ENCODE data around the gene NSD1. TPM values are rescaled to one million over a fixed set of nuclear protein-coding genes. Genes with fewer than 3 reads are reported as not detected.
"Not testable (repeated sequence)": the region's sequence is repeated elsewhere in the genome, so short reads cannot be mapped to it uniquely, and the experiment has no call there.

NSD1 gene
- total RNA-seq, 1 donor from 2014 or later, result 37.5 TPM

GRCh38 chr5:177171961-177172360 lies 38.4 kb downstream of the NSD1 start:
- no peak for DNase-seq (ENCODE audit: low read depth)
- H3K36me3 ChIP-seq (ENCODE audit: control insufficient read depth, insufficient read depth, low read length), result no peaks in the 10 kb centered on the region
- H3K27me3 ChIP-seq (ENCODE audit: control insufficient read depth, insufficient read depth, low read length), result no peaks in the 10 kb centered on the region
- TF ChIP-seq CTCF (IDR thresholded peaks at IDR 0.05; ENCODE audit: insufficient read depth, low read length, poor library complexity, severe bottlenecking), result no peak
- H3K4me3 ChIP-seq (ENCODE audit: low read depth, low read length), result no peak overlapping the region

GRCh38 chr5:177175336-177175735 lies 41.8 kb downstream of the NSD1 start:
- Histone ChIP-seq H3K4me3 (ENCODE audit: low read depth, low read length) (no peak overlapping the region), H3K36me3 (ENCODE audit: control insufficient read depth, insufficient read depth, low read length) (no peaks in the 10 kb centered on the region), H3K27me3 (ENCODE audit: control insufficient read depth, insufficient read depth, low read length) (no peaks in the 10 kb centered on the region)
- TF ChIP-seq CTCF (IDR thresholded peaks at IDR 0.05; ENCODE audit: insufficient read depth, low read length, poor library complexity, severe bottlenecking), result no peak
- DNase-seq (ENCODE audit: low read depth), result no peak

GRCh38 chr5:177176175-177176711 lies 42.7 kb downstream of the NSD1 start:
- Histone ChIP-seq H3K27me3 (ENCODE audit: control insufficient read depth, insufficient read depth, low read length) (no peaks in the 10 kb centered on the region), H3K4me3 (ENCODE audit: low read depth, low read length) (no peak overlapping the region), H3K36me3 (ENCODE audit: control insufficient read depth, insufficient read depth, low read length) (no peaks in the 10 kb centered on the region)
- no peak for TF ChIP-seq CTCF (IDR thresholded peaks at IDR 0.05; ENCODE audit: insufficient read depth, low read length, poor library complexity, severe bottlenecking)
- no peak for DNase-seq (ENCODE audit: low read depth)

GRCh38 chr5:177177847-177178437 lies 44.4 kb downstream of the NSD1 start:
- H3K4me3 ChIP-seq (ENCODE audit: low read depth, low read length); H3K36me3 ChIP-seq (ENCODE audit: control insufficient read depth, insufficient read depth, low read length); H3K27me3 ChIP-seq (ENCODE audit: control insufficient read depth, insufficient read depth, low read length); DNase-seq (ENCODE audit: low read depth): not testable (repeated sequence)

- Histone ChIP-seq H3K4me3 (ENCODE audit: low read depth, low read length) (no peak overlapping the region), H3K27me3 (ENCODE audit: control insufficient read depth, insufficient read depth, low read length) (no peaks in the 10 kb centered on the region), H3K36me3 (ENCODE audit: control insufficient read depth, insufficient read depth, low read length) (no peaks in the 10 kb centered on the region)
- no peak for DNase-seq (ENCODE audit: low read depth)
- TF ChIP-seq CTCF (IDR thresholded peaks at IDR 0.05; ENCODE audit: insufficient read depth, low read length, poor library complexity, severe bottlenecking), result no peak
Measured at GRCh38 chr5:177178733-177179304, 45.2 kb downstream of the NSD1 start.

- no peak for TF ChIP-seq CTCF (IDR thresholded peaks at IDR 0.05; ENCODE audit: insufficient read depth, low read length, poor library complexity, severe bottlenecking)
- no peaks in the 10 kb centered on the region for H3K27me3 ChIP-seq (ENCODE audit: control insufficient read depth, insufficient read depth, low read length)
- DNase-seq (ENCODE audit: low read depth), result no peak
- H3K4me3 ChIP-seq (ENCODE audit: low read depth, low read length), result no peak overlapping the region
- no peaks in the 10 kb centered on the region for H3K36me3 ChIP-seq (ENCODE audit: control insufficient read depth, insufficient read depth, low read length)
Measured at GRCh38 chr5:177179431-177179830, 45.9 kb downstream of the NSD1 start.

Measured in kidney epithelial cell (primary cell).